Panc1 (cell line): ENCODE data around the gene B3GALT5.

ENCODE experiments used
- CTCF ChIP-seq: fragments of 450-650 bp; IDR thresholded peaks from 2 replicates; pipeline ENCODE4 v1.5.1; 2017; ENCODE audit warnings: mild to moderate bottlenecking
- POLR2AphosphoS5 ChIP-seq: IDR thresholded peaks from 2 replicates; pipeline ENCODE4 v1.6.1; 2012; ENCODE audit warnings: mild to moderate bottlenecking, low read depth, low read length, moderate library complexity
- SIN3A ChIP-seq: IDR thresholded peaks from 2 replicates; pipeline ENCODE4 v1.6.1; 2012; ENCODE audit warnings: low read depth, mild to moderate bottlenecking, low read length, moderate library complexity, borderline replicate concordance; ENCODE audit not compliant: insufficient read depth
- TCF7L2 ChIP-seq: IDR thresholded peaks from 2 replicates; pipeline ENCODE4 v1.6.1; 2011; ENCODE audit warnings: mild to moderate bottlenecking, low read depth, low read length, inconsistent platforms

GRCh38 chr21:39613041-39613934 is 548 bp downstream of the B3GALT5 start:
- TF ChIP-seq SIN3A (no peak), CTCF (no peak), POLR2AphosphoS5 (no peak), TCF7L2 (no peak)
